ENCODE results near the gene VAV2.
"Not testable (repeated sequence)": the region's sequence is repeated elsewhere in the genome, so short reads cannot be mapped to it uniquely, and the experiment has no call there.

The VAV2 gene

DNA sequence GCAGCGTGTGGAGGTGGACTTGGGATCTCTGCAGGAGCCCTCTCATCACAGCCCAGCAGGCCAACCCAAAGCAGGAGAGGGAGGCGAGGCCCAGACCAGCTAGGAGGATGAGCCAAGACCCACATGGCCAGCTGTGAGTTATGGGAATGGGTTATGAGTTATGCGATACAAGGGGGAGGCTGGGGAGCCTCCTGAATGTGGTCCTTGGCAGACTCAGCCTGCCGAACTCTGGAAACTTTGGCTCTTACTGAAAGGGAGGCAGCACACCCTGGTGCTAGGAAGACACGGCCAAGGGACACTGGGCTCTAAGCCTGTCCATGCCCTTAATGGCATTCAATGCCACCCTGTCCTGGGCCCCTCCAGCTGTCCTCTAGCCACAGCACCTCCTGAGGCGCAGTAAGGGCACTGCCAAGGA, 7.7 kb upstream of the VAV2 start:
- intact Hi-C loops (cut with DNase I): no loop called here
- peak in 1 of 10 donors; percentile 14 for DNase-seq

DNA sequence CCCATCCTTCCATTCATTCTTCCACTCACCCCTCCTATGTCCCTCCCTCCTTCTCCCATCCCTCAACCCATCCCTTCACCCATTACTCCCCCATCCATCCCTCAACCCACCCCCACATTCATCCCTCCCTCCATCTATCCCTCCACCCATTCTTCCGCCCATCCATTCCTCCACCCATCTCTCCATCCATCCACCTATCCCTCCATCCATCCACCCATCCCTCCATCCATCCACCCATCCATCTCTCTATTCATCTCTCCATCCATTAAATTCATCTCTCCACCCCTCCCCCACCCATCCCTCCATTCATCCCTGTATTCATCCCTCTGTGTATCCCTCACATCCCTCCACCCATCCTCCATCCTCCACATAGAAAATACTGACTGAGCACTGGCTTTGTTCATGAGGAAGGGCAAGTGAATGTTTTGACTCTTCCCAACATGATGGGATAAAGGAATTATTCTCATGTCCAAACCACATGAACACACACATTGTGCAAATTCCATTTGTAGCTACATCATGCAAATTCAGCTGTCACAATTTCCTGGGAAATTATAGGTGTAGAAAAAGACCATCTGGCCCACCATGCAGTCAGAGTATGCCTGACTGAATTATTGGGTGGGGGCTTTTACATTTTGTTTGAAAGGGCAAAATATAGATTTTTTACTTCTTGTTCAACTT, 6.9 kb upstream of the VAV2 start:
- intact Hi-C loops (cut with DNase I): no loop called here
- no peak for DNase-seq

DNA sequence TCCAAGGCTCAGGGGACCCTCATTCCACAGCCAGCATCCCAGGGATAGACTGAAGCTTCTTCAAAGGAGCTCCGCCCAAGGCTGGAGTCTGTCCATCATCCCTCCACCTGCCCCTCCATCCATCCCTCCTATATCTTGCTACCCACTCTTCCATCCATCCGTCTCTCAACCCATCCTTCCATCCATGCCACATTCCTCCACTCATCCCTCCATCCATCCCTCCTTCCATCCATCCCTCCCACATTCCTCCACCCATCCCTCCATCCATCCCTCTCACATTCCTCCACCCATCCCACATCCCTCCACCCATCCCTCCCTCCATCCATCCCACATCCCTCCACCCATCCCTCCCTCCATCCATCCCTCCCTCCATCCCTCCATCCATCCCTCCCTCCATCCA, 5.5 kb upstream of the VAV2 start:
- intact Hi-C loops (cut with DNase I): no loop called here

DNA sequence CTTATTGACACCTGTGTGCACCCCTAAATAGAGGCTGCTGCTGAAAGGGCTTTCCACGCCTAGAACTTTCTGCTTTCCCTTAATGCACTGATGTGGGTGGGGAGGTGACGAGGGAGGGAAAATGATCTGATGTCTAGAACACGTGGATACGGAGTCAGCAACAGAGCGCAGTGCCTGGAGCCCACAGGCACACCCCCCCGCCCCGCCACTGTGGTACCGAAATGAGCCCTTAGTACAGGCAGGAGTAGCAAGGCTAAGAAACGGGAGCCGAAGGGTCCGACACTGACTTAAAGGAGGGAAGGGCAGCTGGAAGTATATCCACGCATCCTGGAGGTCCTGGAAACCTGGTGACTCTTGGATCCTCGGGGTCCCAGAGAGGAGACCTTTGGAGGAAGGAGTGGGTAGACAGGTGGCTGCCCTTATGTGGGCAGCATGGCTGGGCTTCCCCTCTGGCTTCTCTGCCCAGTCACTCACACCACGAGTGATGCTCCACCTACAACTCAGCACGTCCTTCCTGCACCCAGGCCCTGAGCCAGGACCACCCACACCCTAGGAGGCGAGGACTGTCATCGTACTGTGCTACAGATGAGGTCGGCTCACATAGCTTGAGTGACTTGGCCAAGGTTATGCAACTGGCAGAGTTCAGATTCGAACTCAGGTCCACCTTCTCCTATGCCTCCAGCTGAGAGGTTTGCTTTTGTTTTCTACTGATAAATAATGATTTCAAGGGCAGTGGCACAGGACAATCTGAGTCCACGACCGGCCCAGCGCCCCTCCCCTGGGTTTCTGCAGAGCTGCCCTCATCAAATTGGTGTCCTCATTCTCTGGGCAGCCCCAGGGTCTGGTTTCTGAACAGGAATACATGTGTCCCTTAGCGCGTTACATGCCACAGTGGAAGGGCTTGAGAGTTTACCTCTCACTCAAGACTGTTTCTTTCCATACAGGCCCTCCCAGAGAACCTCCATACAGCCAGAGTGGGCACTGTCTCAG, 4.7 kb upstream of the VAV2 start:
- intact Hi-C loops (cut with DNase I): no loop called here
- peak in 1 of 10 donors; percentile 29 for DNase-seq

More for the DNA sequence above, 5.5 kb upstream of the VAV2 start:
- DNase-seq: no peak

DNA sequence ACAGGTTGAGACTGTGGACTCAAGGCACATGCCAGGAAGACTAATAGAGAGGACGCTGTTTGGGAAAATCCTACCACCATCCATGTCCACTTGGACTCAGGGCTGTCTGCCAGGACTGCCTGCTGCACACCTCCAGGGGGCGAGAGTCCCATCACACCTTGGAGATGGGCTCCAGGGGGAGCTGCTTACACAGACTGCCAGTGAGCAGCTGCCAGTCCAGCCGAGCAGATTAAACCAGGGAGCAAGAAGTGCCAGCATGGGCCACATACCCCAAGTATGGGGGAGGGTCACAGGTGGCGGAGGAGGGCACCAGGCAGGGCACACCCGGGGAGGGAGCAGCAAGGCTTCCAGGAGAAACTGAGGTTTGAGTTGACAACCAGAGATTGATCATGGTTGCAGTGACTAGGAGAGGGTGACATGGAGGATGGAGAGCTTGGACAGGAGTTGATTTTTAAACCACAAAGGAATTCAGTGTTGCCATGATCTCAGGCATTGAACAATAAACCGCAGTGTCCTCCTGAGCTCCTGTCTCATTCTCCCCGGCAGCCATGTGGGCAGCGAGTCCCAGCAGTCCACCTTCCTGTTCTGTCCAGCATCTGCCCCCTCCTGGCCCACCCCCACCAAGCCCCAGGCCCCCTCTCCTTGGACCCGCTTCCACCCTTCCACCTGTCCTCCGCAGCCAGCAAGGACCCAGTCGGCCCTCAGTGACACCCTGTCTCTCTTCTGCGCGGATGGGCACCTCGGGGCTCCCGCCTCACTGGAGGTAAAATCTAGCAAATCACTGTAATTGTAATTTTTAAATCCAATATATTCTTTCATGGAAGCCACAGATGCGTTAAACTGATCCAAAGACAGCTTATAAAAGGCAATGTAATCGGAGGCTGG, 3.1 kb upstream of the VAV2 start:
- DNase-seq: peak in 1 of 10 donors; percentile 48
- intact Hi-C loops (cut with DNase I): loop anchor here (2.0 kb wide), 1 partner anchor 212 kb away; no protein-coding TSS in a partner anchor

DNA sequence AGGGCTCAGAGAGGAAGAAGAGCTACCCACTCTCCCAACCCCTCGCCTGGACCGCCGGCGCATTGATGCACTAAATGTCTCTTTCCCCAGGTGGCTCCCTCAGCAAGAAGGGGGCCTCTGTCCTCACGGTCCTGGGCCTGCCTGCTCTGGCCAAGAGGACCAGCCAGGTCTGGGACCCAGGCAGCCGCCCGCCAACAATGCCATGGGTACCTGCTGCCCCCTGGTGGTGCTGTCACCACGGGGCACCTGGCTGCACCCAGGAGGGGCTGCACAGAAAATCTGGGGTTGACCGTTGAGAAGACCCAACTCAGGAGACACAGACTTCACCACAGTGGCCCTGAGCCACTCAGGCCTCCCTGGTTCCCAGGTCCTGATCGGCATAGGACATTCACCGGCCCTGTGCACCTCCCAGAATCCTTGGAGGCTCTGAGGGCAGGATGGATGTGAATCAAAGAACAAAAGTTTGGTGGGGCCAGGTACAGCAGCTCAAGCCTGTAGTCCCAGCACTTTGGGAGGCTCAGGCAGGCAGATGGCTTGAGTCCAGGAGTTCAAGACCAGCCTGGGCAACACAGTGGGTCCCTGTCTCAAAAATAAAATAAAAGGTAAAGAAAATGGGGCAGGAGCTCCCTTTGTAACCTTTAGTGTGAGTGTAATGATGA, 2.4 kb upstream of the VAV2 start:
- peak; percentile 59 to 97 (median 84) for DNase-seq
- intact Hi-C loops (cut with DNase I): loop anchor here (1.0 to 2.0 kb wide), 2 partner anchors 201 to 212 kb away; no protein-coding TSS in a partner anchor

DNA sequence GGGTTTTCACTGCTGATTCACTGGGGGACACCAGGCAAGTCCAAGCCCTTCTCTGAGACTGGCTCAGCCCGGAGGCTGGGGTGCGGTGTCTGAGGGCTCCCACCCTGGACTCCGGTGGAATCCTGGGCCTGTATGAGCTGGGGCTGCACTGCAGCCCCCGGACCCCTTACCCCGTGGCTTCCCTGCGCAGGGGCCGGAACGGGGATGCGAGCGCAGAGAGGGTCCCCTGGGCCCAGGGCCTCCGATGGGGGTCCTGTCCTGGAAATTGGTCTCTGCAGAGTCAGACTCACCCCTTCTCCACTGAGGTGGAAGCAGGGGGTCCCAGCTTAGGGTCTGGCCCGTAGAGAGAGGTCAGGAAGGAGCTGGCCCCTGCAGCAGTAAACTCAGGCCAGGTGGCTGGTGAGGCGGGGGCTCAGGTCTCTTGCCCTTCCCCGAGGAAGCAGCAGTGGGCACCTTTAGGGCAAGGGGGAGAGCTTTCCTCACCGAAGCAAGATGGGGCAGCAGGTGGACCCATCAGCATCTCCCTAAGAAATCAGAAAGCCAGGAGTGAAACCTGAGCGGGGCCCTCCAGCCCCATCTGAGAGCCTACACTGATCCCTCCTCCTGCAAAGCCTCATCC, 1.6 kb upstream of the VAV2 start:
- peak in 2 of 10 donors; percentile 39 to 61 for DNase-seq
- intact Hi-C loops (cut with DNase I): loop anchor here (1.0 to 2.0 kb wide), 3 partner anchors 79 to 211 kb away; no protein-coding TSS in a partner anchor

DNA sequence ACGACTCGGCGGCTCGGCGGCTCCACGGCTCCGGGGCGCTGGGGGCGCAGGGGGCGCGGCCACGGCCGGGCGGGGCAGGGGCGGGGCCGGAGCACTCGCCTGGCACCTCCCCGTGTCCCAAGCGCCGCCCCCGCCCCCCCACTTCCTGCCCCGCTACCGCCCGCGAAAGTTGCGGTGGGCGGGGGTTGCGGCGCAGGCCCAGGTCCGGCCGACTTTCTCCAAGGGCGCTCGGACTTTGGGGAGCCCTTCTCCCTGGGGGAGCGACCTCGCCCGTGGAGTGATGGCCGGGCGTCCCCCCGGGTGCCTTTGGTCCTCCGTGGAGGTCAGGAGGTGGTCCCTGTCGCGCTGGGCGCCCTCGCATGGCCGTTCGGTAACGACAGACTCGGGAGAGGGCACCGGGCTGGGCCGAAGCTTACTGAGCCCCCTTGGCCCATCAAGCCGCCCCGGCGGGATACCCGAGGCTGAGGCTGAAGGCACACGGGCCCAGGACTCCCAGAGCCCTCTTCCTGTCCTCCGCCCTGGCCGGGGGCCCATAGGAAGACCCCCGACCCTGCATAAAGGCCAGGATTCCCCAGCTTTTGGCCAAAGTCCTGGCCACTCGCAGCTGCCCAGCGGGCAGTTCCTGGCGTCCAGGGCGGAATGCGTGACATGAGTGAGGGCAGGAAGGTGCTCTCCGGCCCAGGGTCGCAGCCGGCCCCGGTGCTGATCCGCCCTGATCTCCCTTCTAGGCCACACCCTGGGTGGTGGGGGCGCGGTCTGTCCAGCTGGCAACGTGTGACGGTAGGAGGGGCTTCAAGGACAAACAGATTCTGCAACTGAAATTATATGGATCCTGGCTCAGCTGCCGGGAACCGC, 883 bp upstream of the VAV2 start:
- intact Hi-C loops (cut with DNase I): loop anchor here (2.0 kb wide), 1 partner anchor 78 kb away; no protein-coding TSS in a partner anchor
- peak in 7 of 10 donors; percentile 39 to 90 (median 52) for DNase-seq

DNA sequence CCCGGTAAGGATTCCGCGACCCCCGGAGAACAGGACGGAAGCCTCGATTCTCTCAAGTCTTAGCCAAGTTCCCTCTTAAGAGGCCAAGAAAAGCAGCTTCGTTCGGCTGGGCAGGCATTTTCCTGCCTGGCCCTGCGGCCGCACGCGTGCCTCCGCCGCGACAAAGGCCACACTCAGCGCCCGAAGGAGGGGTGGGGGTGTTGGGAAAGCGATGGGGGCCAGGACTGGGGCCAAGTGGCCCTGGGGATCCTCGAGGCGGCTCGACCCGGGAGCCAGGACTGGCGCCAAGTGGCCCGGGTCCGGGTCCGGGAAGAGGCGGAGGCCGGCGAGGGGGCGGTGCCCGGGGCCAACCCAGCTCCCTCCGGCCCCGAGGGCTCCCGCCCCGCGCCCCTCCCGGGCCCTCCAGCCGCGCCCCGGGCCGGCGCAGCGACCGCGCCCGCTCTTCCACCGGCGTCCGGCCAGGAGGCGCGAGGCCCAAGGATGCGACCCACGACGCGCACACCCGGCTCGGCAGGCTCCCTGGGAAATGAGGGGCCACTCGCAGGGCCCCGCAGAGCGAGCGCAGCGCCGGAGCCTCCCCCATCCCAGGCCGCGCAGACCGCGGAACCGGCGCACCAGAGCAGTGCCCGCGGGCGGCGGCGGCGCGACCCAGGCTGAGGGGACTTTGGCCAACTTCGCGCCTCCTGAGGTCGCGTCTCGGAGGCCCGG, 756 bp downstream of the VAV2 start:
- DNase-seq: peak in 3 of 10 donors; percentile 67 to 79 (median 71)
- intact Hi-C loops (cut with DNase I): no loop called here

DNA sequence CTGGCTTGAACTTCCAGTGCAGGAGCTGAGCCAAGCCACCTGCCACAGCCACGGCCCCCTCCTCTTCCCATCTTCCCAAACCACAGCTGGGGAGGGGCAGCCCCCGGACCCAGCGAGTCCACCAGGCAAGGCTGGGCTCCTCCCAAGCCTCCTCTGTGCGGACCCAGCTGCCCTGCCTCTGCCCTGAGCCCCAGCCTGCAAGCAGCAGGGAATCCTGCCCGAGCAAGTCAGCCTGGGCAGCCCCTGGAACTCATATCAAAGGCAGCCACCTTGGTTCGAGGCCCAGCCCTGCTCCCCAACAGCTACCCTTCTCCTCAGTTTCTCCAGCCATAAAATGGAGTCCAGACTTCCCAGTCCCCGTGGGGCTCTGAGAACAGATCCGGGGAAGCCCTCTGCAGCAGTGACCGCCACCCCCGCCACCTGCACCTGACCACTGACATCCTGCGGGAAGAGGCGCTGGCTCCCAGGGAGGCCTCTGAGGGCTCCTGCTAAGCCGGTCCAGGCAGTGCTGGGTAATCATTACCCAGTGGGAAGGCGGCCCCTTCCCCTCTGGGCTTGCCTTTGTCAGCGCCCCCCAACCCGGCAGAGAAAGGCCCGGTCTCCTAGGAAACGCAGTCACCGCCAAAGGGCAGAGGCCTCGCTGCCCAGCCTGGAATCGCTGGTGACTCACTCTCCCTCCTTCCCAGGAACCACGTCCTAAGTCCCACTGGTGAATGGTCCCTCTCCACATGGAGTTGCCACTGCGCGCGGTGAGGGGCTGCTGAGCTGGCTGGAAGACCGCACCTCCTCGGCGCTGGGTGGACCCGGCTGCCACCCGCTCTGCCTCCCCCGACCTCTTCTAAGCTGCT, 1.5 kb downstream of the VAV2 start:
- peak in 3 of 10 donors; percentile 74 to 85 (median 83) for DNase-seq
- intact Hi-C loops (cut with DNase I): no loop called here

DNA sequence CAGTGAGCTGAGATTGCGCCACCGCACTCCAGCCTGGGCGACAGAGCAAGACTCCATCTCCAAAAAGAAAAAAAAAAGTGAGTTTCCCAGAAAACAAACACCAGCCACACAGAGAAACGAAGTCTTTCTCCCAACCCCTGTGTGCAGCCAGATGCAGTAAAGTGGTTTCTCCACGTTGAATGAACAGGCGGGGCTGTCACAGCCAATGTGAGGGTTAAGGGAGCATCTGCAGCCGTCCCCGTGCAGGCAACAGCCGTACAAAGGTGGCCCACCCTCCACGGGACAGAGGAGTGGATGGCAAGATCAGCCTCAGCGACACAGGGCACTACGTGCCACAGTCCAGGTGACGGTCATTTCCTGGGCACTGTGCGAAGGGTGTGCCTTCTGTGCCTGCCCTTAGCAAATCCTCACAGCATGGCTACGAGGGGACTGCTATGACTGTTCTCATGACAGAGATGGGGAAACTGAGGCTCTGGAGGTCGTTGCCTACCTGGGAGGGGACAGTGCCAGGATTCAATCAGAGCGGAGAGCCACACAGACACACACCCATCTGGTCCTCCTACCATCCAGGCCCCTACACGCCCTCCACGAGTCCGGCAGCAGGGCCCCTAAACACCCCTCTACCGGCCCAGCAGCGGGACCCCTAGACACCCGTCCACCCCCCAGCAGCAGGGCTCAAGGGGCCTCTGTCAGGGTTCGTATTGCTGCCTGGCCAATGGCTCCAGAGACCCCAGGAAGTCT, 2.3 kb downstream of the VAV2 start:
- peak in 4 of 10 donors; percentile 12 to 57 (median 48) for DNase-seq
- intact Hi-C loops (cut with DNase I): no loop called here

DNA sequence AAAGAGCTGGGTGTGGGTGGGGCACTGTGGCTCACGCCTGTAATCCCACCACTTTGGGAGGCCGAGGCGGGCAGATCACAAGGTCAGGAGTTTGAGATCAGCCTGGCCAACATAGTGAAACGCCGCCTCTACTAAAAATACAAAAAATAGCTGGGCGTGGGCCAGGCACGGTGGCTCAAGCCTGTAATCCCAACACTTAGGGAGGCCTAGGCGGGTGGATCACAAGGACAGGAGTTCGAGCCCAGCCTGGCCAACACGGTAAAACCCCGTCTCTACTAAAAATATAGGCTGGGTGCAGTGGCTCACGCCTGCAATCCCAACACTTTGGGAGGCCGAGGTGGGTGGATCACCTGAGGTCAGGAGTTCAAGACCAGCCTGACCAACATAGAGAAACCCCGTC, 3.4 kb downstream of the VAV2 start:
- DNase-seq: peak in 2 of 10 donors; percentile 27 to 69
- intact Hi-C loops (cut with DNase I): not testable (repeated sequence)

DNA sequence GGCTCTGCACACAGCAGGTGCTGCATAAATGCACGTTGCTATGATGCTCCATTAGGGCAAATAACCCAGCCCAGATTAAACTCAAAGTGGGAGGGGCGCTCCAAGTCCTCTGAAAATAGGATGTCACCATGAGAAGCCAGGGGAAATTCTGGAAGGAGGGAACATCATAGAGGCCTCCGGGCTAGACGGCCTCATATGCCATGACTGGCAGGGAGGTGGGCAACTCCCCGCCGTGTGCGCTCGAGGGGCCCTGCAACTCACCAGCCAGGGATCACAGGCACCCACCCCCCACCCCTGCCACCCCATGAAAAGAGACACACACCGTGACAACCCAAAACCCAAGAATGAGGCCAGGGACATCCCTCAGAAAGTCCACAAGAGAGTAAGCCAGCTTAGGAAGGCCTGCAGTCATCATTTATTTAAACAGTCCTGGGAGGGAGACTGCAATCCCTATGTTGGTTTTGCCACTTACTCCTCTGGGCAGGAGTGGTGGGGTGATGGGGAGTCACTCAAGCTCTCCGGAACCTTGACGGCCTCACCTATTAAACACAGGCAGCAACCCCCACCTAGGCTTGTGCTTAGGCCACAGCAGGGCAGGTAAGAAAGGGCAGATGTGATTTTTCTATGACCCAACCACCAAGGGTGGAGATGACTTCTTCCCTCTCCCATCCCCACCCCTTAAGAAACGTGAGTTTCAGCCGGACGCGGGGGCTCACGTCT, 4.0 kb downstream of the VAV2 start:
- DNase-seq: peak in 2 of 10 donors; percentile 46 to 69
- intact Hi-C loops (cut with DNase I): no loop called here

DNA sequence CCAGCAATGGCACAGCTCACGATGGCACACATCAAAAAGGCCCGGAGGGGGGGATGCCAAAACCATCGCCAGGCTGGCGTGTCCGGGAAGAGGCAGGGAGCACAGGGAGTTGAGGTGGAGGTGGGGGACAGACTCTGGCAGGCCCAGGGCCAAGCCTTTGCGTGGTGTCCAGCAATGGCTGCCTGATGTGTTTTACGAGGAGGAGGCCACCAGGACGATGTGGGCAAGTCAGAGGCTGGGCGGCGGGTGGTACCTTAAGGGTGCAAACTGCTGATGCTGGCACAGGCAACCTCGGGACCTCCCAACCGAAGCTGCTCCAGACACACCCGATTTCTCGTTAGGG, 4.7 kb downstream of the VAV2 start:
- peak in 2 of 10 donors; percentile 75 to 83 for DNase-seq
- intact Hi-C loops (cut with DNase I): no loop called here

DNA sequence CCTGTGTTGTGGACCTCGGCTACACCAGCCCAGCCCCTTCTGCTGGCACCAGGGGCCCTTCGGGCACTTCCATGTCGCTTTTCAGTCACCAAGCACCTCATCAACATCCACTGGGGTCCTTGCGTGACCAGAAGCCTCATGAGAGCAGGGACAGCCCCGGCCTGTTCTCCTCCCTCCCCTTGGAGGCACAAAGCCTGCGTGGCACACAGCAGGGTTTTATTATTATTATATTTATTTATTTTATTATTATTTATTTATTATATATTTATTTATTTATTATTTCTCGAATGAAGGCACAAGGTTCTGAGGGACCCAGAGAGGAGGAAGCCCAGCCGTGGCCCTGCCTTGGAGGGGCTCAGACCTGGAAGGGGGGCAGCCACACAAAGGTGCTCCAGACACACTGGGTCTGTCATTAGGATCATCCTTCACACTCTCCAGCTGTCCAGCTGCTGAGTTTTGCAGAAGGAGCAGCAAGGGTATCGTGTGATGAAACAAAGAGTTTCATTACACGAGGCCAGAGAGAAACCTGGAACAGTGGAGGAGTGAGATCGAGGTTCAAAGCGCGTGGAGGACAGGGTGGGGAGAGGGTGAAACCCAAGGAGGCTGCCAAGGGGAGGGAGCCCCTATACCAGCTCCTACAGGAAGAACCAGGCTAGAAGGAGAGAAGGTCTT, 5.2 kb downstream of the VAV2 start:
- peak in 3 of 10 donors; percentile 44 to 73 (median 66) for DNase-seq
- intact Hi-C loops (cut with DNase I): no loop called here
